Astrocyte of the spinal cord (primary cell): ENCODE data around the gene UBALD1.

Experiments
- DNase-seq: peaks from one replicate; pipeline ENCODE4 v3.0.0; 2011; ENCODE audit warnings: low read depth, low spot score
- H3K4me3 ChIP-seq: 2 replicates; pipeline ENCODE4 v1.5.1; 2011; ENCODE audit warnings: low read depth, mild to moderate bottlenecking, low read length, moderate library complexity
- CTCF ChIP-seq: IDR thresholded peaks from 2 replicates; pipeline ENCODE4 v1.5.1; 2012; ENCODE audit warnings: low read depth, mild to moderate bottlenecking, low read length, inconsistent platforms
- in situ Hi-C: cut with HindIII; loops from 2 replicates; pipeline ENCODE4 v1.10.0; 2017; ENCODE audit warnings: low sequenced_read_pairs

The UBALD1 gene

GRCh38 chr16:4591191-4591590 is 23.5 kb downstream of the UBALD1 start:
- in situ Hi-C loops, result no loop called here
- no peak overlapping the region for H3K4me3 ChIP-seq
- DNase-seq, result no peak
- no peak for TF ChIP-seq CTCF

GRCh38 chr16:4588961-4589360 is 25.7 kb downstream of the UBALD1 start:
- no peak for DNase-seq
- no peak for TF ChIP-seq CTCF
- in situ Hi-C loops, result no loop called here
- H3K4me3 ChIP-seq, result no peak overlapping the region

- no peak overlapping the region for H3K4me3 ChIP-seq
- no peak for TF ChIP-seq CTCF
- no peak for DNase-seq
- in situ Hi-C loops, result no loop called here
Observed at GRCh38 chr16:4588386-4588785, 26.3 kb downstream of the UBALD1 start.

GRCh38 chr16:4586291-4586690 is 28.4 kb downstream of the UBALD1 start:
- no peak for TF ChIP-seq CTCF
- no peak overlapping the region for H3K4me3 ChIP-seq
- no peak for DNase-seq
- in situ Hi-C loops, result no loop called here

GRCh38 chr16:4583906-4584305 is 30.8 kb downstream of the UBALD1 start:
- no peak for TF ChIP-seq CTCF
- DNase-seq, result no peak
- no peak overlapping the region for H3K4me3 ChIP-seq
- in situ Hi-C loops, result no loop called here

GRCh38 chr16:4580250-4580649 is 34.4 kb downstream of the UBALD1 start:
- TF ChIP-seq CTCF, result no peak
- in situ Hi-C loops, result no loop called here
- H3K4me3 ChIP-seq, result no peak overlapping the region
- peak; percentile 7 for DNase-seq

GRCh38 chr16:4578961-4579530 is 35.6 kb downstream of the UBALD1 start:
- in situ Hi-C loops, result no loop called here
- TF ChIP-seq CTCF, result no peak
- no peak for DNase-seq
- H3K4me3 ChIP-seq, result no peak overlapping the region
